Fibroblast of lung (primary cell): ENCODE data around the gene METTL5.

Source experiments
- CTCF ChIP-seq, 2 donors: IDR thresholded peaks in 1 of 2; conservative IDR thresholded peaks in 1 of 2; 1 replicate in 1 of 2; 2 replicates in 1 of 2; pipeline ENCODE4 v1.5.1; 2011 to 2012; ENCODE audit warnings: low read length in 2 of 2, control low read depth in 1 of 2, inconsistent platforms in 1 of 2, low read depth in 1 of 2, mild to moderate bottlenecking in 1 of 2
- EZH2 ChIP-seq: IDR thresholded peaks from 2 replicates; pipeline ENCODE4 v1.5.1; 2012; ENCODE audit warnings: low read length, control low read depth, mild to moderate bottlenecking; ENCODE audit errors: missing control alignments

DNA sequence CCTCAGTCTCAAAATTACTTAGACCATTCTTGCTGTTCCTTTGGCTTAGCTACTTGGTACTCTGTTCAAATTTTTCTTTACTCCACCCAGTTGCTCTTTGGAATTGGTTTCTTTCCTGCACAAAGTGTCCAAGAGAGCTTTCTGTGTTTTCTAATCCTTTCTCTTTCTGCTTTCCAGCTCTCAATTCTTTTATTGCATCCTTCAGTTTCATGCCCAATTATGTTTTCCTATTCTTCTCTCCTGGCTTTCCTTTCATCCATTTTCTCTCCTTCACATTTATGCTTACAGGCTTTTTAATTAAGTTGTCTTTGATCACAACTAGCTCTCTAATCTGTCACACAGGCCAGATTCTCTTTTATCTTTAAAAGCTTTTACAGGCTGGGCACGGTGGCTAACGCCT lies 40.8 kb upstream of the METTL5 start:
- TF ChIP-seq CTCF (conservative IDR thresholded peaks at IDR 0.05 in 1 of 2, IDR thresholded peaks at IDR 0.05 in 1 of 2; ENCODE audit: low read depth in 1 of 2, low read length in 2 of 2) (no peak), EZH2 (no peak)
